ENCODE results near the gene PGAP6.
"Not testable (repeated sequence)": the region's sequence is repeated elsewhere in the genome, so short reads cannot be mapped to it uniquely, and the experiment has no call there.

The PGAP6 gene

GRCh38 chr16:381789-382717 lies at the start of gene PGAP6:
TSS of gene PGAP6 (minus strand) at chr16:381978. CDS start at chr16:381821, 157 bp downstream.
- peak; percentile 58 for DNase-seq (ENCODE audit: low read depth)

- DNase-seq (ENCODE audit: low read depth) = no peak
Observed at GRCh38 chr16:430904-431303, 49.1 kb upstream of the PGAP6 start.

- no peak for DNase-seq (ENCODE audit: low read depth)
Observed at GRCh38 chr16:427250-427649, 45.5 kb upstream of the PGAP6 start.

- DNase-seq (ENCODE audit: low read depth) = no peak
Observed at GRCh38 chr16:426906-427249, 45.1 kb upstream of the PGAP6 start.

- DNase-seq (ENCODE audit: low read depth) = no peak
Observed at GRCh38 chr16:426115-426905, 44.5 kb upstream of the PGAP6 start.

- no peak for DNase-seq (ENCODE audit: low read depth)
Observed at GRCh38 chr16:425740-426114, 43.9 kb upstream of the PGAP6 start.

GRCh38 chr16:425082-425718 lies 43.4 kb upstream of the PGAP6 start, which contains the start of gene RAB11FIP3:
TSS of gene RAB11FIP3 (plus strand) at chr16:425649. CDS start at chr16:426007, 358 bp downstream.
- peak; percentile 76 for DNase-seq (ENCODE audit: low read depth)

- no peak for DNase-seq (ENCODE audit: low read depth)
Observed at GRCh38 chr16:424623-425081, 42.9 kb upstream of the PGAP6 start.

- DNase-seq (ENCODE audit: low read depth) = no peak
Observed at GRCh38 chr16:424033-424622, 42.4 kb upstream of the PGAP6 start.

GRCh38 chr16:422179-422578 lies 40.4 kb upstream of the PGAP6 start:
- not testable (repeated sequence) for DNase-seq (ENCODE audit: low read depth)

- DNase-seq (ENCODE audit: low read depth) = not testable (repeated sequence)
Observed at GRCh38 chr16:415170-415498, 33.4 kb upstream of the PGAP6 start.

- DNase-seq (ENCODE audit: low read depth) = no peak
Observed at GRCh38 chr16:414395-415169, 32.8 kb upstream of the PGAP6 start.

- DNase-seq (ENCODE audit: low read depth) = no peak
Observed at GRCh38 chr16:411576-412265, 29.9 kb upstream of the PGAP6 start.

- no peak for DNase-seq (ENCODE audit: low read depth)
Observed at GRCh38 chr16:410516-411178, 28.9 kb upstream of the PGAP6 start.

GRCh38 chr16:407253-407652 lies 25.5 kb upstream of the PGAP6 start:
- DNase-seq (ENCODE audit: low read depth) = no peak

- DNase-seq (ENCODE audit: low read depth) = no peak
Observed at GRCh38 chr16:405548-406506, 24.0 kb upstream of the PGAP6 start.

GRCh38 chr16:404971-405486 lies 23.3 kb upstream of the PGAP6 start:
- DNase-seq (ENCODE audit: low read depth) = no peak

GRCh38 chr16:401468-402348 lies 19.9 kb upstream of the PGAP6 start, which contains the start of gene DECR2:
TSS of gene DECR2 (plus strand) at chr16:401885. CDS start at chr16:401964, 79 bp downstream.
- DNase-seq (ENCODE audit: low read depth) = peak; percentile 97
